NCI-H345 (cell line): ENCODE measurements around the gene DBNDD2.
A peak's percentile ranks its signal among the peaks of the same experiment; 100 is the strongest.

ENCODE experiments used
- DNase-seq: peaks from one replicate; lab custom pipeline; 2025; lab: John Stamatoyannopoulos, UW

DBNDD2 gene

GRCh38 chr20:45378191-45378590, 29.9 kb upstream of the DBNDD2 start, which contains the start of gene TP53TG5:
TP53TG5 (minus strand) TSS chr20:45378325; CDS start chr20:45378236, 89 bp downstream.
- DNase-seq = no peak

GRCh38 chr20:45387274-45387673, 20.8 kb upstream of the DBNDD2 start:
- no peak for DNase-seq

DNA sequence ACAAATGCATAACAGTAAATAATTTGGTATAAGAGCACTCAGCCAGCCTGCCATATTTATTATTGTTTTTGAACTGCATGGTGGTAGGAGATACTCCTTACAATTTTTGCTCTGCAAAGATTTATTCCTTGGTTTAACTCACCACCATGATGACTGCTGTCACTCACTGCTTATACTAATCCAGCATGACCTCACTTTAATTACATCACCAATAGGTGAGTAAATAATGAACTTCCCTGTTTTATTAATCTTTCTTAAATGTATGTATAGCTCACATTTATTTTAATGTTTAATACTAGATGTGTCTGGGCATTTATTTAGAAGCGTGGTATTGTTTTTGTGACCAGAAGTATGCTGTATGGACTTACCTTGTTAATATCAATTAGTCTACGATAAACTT, 17.2 kb upstream of the DBNDD2 start:
- no peak for DNase-seq

DNA sequence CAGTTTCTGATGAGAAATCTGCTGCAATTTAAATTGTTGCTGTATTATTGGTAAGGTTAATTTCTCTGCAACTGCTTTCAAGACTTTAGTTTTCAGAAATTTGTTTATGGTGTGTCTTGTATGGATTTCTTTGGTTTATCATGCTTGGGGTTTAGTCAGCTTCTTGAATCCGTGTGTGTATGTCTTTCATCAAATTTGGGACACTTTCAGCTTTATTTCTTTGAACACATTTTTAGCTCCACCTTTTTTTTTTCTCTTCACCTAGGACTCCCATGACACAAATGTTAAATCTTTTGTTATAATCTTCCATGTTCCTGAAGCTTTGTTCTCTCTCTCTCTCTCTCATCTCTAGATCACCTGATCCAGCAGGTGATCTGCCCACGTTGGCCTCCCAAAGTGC, 16.5 kb upstream of the DBNDD2 start:
- no peak for DNase-seq

GRCh38 chr20:45392733-45393132, 15.4 kb upstream of the DBNDD2 start:
- DNase-seq = peak; percentile 35

DNA sequence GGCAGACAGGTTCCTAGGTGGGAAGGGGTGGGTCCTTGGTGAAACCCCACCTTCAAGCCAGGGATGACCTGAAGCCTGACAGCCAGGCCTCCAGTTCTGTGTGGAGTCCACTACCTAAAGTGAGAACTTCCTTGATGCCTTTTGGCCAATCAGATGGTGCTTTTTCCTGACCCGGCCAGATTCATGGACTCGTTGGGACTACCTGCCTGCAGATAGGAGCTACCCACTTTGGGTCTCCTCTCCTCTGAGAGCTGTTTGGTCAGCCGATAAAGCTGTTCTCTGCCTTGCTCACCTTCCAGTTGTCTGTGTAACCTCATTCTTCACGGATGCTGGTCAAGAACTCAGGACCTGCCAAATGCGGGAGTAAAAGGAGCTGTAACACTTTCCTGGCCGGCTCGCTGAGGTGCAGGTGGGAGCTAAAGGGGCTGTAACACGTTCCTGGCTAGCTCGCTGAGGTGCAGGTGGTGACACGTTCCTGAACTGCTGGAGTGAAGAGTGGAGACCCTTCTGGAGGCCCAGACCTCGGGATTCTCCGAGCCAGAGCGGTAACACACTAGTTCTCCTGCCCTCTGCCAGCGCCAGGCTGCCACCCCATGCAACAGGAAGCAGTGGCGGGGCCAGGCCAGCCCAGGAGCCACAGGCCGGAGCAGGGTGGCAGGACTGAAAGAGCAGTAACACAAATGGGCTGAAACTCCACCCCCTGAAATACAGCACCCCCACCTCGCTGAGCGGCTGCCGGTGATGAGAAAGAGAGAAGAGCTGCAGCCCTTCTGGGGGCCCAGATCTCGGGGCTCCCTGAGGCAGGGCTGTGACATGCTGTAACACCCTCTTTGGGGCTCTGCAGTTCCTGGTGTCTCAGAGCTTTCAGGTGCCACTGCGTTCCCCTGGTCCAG, 13.6 kb upstream of the DBNDD2 start:
- no peak for DNase-seq

- DNase-seq = no peak
These were observed 13.0 kb upstream of the DBNDD2 start for GRCh38 chr20:45395114-45395415.

GRCh38 chr20:45399018-45399417, 9.1 kb upstream of the DBNDD2 start:
- no peak for DNase-seq

DNA sequence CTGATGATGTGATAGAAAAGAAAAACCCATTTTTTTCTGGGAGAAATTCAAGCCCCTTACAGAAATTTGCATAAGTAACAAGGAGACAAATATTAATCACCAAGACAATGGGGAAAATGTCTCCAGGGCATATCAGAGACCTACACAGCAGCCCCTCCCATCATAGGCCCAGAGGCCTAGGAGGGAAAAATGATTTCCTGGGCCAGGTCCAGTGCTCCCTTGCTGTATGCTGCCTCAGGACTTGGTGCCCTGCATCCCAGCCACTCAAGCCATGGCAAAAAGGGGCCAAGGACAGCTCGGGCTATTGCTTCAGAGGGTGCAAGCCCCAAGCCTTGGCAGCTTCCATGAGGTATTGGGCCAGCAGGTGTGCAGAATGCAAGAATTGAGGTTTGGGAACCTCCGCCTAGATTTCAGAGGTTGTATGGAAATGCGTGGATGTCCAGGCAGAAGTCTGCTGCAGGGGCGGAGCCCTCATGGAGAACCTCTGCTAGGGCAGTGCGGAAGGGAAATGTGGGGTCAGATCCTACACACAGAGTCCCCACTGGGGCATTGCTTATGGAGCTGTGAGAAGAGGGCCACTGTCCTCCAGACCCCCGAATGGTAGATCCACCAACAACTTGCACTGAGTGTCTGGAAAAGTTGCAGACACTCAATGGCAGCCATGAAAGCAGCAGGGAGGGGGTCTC, 7.6 kb upstream of the DBNDD2 start:
- no peak for DNase-seq

DNA sequence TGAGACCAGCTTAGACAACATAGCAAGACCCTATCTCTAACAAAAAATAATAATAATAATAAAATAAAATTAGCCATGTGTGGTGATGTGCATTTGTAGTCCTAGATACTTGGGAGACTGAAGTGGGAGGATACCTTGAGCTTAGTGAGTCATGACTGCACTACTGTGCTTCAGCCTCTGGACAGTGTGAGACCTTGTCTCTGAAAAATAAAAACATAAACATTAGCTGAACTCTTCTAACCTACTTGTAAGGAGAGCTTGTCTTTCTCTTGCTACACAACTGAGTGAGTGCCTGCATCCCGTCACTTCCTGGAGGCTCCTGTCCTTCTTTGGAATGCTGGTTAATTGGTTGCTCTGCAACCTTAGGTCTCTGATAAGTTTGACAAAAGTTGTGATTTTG, 5.1 kb upstream of the DBNDD2 start:
- DNase-seq = no peak

- peak; percentile 42 for DNase-seq
These were observed 3.7 kb upstream of the DBNDD2 start for GRCh38 chr20:45404438-45404837.

- DNase-seq = no peak
These were observed 2.4 kb upstream of the DBNDD2 start for GRCh38 chr20:45405571-45406259.

DNA sequence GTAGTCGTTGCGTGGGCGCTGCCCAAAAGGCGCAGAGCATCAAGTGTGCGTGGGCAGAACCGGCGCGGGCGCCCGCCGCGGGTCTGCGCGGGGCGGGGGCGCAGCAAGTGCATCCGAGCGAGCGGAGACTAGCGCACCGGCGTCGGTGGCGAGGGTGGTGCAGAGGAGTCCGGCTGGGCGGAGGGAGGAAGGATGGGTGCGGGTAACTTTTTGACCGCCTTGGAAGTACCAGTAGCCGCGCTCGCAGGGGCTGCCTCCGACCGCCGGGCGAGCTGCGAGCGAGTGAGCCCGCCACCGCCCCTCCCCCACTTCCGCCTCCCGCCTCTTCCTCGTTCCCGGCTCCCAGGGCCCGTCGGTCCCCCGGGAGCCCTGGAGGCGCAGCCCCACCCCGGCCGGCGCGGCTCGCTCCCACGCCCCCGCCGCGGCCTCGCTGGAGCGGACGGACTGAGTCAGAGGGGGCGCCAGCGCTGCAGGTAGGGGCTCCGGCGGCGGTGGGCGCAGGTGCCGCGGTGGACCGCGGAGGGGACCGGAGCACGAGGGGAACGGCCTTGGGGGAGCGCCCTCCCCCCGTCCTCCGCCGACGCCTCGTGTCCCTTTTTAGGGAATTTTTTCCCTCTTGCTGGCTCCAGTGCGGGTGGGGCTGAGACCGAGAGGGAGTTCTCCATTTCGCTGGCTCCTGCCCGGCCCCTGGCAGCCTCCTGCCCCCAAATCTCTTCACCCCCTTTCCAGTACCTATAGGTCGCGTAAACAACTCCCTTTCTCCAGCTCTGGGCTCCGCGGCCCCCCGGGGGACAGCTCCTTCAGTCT, 1.6 kb upstream of the DBNDD2 start:
- peak; percentile 72 for DNase-seq

DNA sequence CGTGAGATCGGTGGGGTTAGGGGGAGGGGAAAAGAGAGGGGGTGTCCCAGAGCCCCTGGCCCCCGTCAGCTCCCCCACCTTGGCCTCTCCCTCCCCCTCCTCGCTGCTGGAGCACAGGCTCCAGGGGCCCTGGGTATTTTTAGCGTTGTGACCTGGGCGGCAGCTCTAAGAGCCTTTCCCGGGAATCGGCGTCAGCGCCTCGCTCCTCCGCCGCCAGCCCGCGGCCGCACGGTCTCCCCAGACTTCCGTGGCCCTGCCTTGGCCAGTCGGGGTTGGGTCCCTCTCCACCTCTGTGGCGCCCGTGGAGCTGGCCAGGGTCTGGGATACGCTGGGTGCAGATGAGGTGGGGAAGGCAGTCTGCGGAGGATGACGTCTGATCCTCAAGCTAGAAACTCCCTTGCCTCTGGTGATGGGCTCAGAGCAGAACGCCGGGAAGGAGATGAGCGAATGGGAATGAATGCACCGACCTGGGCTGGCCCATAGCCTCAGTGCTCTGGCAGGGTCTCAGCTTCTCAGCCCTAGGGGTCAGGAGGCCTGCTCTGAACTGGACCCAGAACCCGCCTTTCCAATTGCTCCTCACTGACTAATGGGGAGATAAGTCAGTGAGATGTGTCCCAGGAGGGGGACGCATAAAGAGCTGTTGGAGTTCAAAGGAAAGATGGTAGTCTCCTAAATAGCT, 883 bp upstream of the DBNDD2 start:
- DNase-seq = peak; percentile 53

- no peak for DNase-seq
These were observed 641 bp downstream of the DBNDD2 start for GRCh38 chr20:45408646-45409213.

DNA sequence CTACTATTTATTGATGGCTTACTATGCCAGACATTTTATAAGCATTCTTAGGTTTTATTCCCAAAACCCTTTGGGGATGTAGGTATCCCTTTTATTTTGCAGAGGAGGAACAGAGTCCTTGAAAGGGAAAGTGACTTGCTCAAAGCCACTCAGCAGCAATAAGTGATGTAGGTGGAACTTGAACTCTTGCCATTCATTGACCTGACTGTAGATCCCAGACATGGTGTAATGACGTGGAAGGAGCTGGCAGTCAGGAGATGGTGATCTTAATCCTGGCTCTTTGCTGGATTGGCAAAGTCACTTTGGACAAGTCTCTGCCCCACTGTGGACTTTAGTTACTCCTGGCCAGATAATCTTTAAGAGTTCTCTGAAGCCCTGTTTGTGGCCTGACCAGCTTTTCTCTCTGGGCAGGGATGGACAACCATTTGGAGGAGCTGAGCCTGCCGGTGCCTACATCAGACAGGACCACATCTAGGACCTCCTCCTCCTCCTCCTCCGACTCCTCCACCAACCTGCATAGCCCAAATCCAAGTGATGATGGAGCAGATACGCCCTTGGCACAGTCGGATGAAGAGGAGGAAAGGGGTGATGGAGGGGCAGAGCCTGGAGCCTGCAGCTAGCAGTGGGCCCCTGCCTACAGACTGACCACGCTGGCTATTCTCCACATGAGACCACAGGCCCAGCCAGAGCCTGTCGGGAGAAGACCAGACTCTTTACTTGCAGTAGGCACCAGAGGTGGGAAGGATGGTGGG, 1.6 kb downstream of the DBNDD2 start:
- DNase-seq = no peak

GRCh38 chr20:45410887-45411286, 2.8 kb downstream of the DBNDD2 start:
- DNase-seq = no peak

DNA sequence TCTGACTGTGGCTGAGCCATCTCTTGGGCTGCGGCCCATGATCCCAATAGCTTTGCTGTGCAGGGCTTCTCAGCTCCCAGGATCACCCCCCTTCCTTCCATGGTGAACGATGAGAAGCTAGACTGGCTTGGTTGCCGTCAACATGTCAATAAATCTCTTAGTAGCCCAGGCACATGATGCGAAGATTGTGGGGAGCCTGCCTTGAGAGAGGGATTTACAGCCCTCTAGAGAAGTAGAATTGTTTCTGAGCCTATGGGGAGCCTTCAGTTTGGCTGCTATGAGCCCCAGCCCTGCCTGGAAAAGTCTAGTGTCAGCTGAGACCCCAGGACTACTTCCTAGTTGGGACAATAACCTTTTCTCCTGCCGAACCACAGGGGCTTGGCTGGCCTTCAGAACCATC, 4.6 kb downstream of the DBNDD2 start:
- DNase-seq = no peak

GRCh38 chr20:45413479-45413878, 5.4 kb downstream of the DBNDD2 start:
- no peak for DNase-seq
